ENCODE data around the gene SHISAL2B.
"Not testable (repeated sequence)": the region's sequence is repeated elsewhere in the genome, so short reads cannot be mapped to it uniquely, and the experiment has no call there.

Gene SHISAL2B

GRCh38 chr5:64700765-64701164 lies 10.5 kb downstream of the SHISAL2B start:
- no peak for DNase-seq (ENCODE audit: low spot score)

GRCh38 chr5:64706074-64706473 lies 15.8 kb downstream of the SHISAL2B start:
- DNase-seq (ENCODE audit: low spot score), result not testable (repeated sequence)

GRCh38 chr5:64707191-64707590 lies 16.9 kb downstream of the SHISAL2B start:
- no peak for DNase-seq (ENCODE audit: low spot score)

GRCh38 chr5:64714495-64714894 lies 24.2 kb downstream of the SHISAL2B start:
- DNase-seq (ENCODE audit: low spot score), result not testable (repeated sequence)

GRCh38 chr5:64722588-64722987 lies 32.3 kb downstream of the SHISAL2B start:
- DNase-seq (ENCODE audit: low spot score), result no peak

- DNase-seq (ENCODE audit: low spot score), result no peak
Measured at GRCh38 chr5:64727150-64727549, 36.8 kb downstream of the SHISAL2B start.

- DNase-seq (ENCODE audit: low spot score), result no peak
Measured at GRCh38 chr5:64742411-64742810, 52.1 kb downstream of the SHISAL2B start.

- no peak for DNase-seq (ENCODE audit: low spot score)
Measured at GRCh38 chr5:64742821-64743220, 52.5 kb downstream of the SHISAL2B start.

- DNase-seq (ENCODE audit: low spot score), result no peak
Measured at GRCh38 chr5:64744914-64745313, 54.6 kb downstream of the SHISAL2B start.

- no peak for DNase-seq (ENCODE audit: low spot score)
Measured at GRCh38 chr5:64746446-64746845, 56.1 kb downstream of the SHISAL2B start.

GRCh38 chr5:64749385-64749784 lies 59.1 kb downstream of the SHISAL2B start:
- DNase-seq (ENCODE audit: low spot score), result no peak

- no peak for DNase-seq (ENCODE audit: low spot score)
Measured at GRCh38 chr5:64754066-64754465, 63.8 kb downstream of the SHISAL2B start.

- DNase-seq (ENCODE audit: low spot score), result no peak
Measured at GRCh38 chr5:64758901-64759300, 68.6 kb downstream of the SHISAL2B start.

GRCh38 chr5:64759960-64760660 lies 69.8 kb downstream of the SHISAL2B start:
- no peak for DNase-seq (ENCODE audit: low spot score)

GRCh38 chr5:64763948-64764503 lies 73.7 kb downstream of the SHISAL2B start:
- DNase-seq (ENCODE audit: low spot score), result no peak

GRCh38 chr5:64765804-64766504 lies 75.7 kb downstream of the SHISAL2B start:
- no peak for DNase-seq (ENCODE audit: low spot score)

GRCh38 chr5:64766941-64767340 lies 76.6 kb downstream of the SHISAL2B start:
- no peak for DNase-seq (ENCODE audit: low spot score)

All from NAMALWA (cell line).